Cardiac atrium fibroblast (primary cell): Measurements from ENCODE around the gene TMEM50B. TPM values are rescaled to one million over a fixed set of nuclear protein-coding genes. Genes with fewer than 3 reads are reported as not detected.

ENCODE experiments used
- total RNA-seq: library from RNA; depleted of rRNA; stranded (reverse); fragments of >200 nt; gene quantifications from 2 replicates; pipeline ENCODE4 v1.2.3, GENCODE V29; 2015

Gene TMEM50B
- total RNA-seq = 20.3 and 20.4 TPM in 2 replicates

GRCh38 chr21:33479679-33480480 lies at the start of gene TMEM50B:
TMEM50B (minus strand) TSS chr21:33479974; CDS start chr21:33468885, 11,089 bp downstream.

GRCh38 chr21:33491373-33492102 lies 11.8 kb upstream of the TMEM50B start, which contains the start of gene DNAJC28:
DNAJC28 (minus strand) TSS chr21:33491716; CDS start chr21:33489393, 2,323 bp downstream.

GRCh38 chr21:33403128-33403785 lies 76.5 kb downstream of the TMEM50B start, which contains the start of gene IFNGR2:
IFNGR2 (plus strand) TSS chr21:33403413; CDS start chr21:33403544, 131 bp downstream.

Other genes with a start within 250 kb of the TMEM50B start
- gene IL10RB, start 213.6 kb downstream of the TMEM50B start, total RNA-seq = 36.9 and 44.2 TPM in 2 replicates
- gene IFNAR1, start 155.0 kb downstream of the TMEM50B start, total RNA-seq = 16.2 and 24.5 TPM in 2 replicates
- 56.3 and 72.7 TPM in 2 replicates for gene IFNGR2, start 76.6 kb downstream of the TMEM50B start, total RNA-seq
- gene DNAJC28, start 11.7 kb upstream of the TMEM50B start, total RNA-seq = 0.72 and 0.81 TPM in 2 replicates
- gene GART, start 62.1 kb upstream of the TMEM50B start, total RNA-seq = 52.7 and 57.0 TPM in 2 replicates
- 73.8 and 89.7 TPM in 2 replicates for gene SON, start 63.1 kb upstream of the TMEM50B start, total RNA-seq
- 7.9 and 15.2 TPM in 2 replicates for gene DONSON, start 108.7 kb upstream of the TMEM50B start, total RNA-seq
- gene CRYZL1, start 161.8 kb upstream of the TMEM50B start, total RNA-seq = 11.9 and 22.2 TPM in 2 replicates
- gene ITSN1, start 162.5 kb upstream of the TMEM50B start, total RNA-seq = 62.9 and 117 TPM in 2 replicates